Neural cell (in vitro differentiated cells): ENCODE measurements around the gene COIL. TPM values are rescaled to one million over a fixed set of nuclear protein-coding genes. Genes with fewer than 3 reads are reported as not detected.

Experiments used
- H2AFZ ChIP-seq: fragments of 200-600, 300-800 bp; sonication (generic), shearing (Covaris generic); 2 replicates; pipeline ENCODE4 v1.6.0; 2014; ENCODE audit warnings: low read depth, mild to moderate bottlenecking, antibody characterized with exemption, low read length, moderate library complexity
- H3F3A ChIP-seq: fragments of 200-600 bp; shearing (Covaris generic); 2 replicates; pipeline ENCODE4 v1.6.1; 2016; ENCODE audit warnings: mild to moderate bottlenecking, moderate library complexity, mixed read lengths, antibody characterized with exemption, low read length; ENCODE audit not compliant: insufficient read depth, poor library complexity, severe bottlenecking
- H3K27ac ChIP-seq: fragments of 200-600, 300-800 bp; sonication (generic), shearing (Covaris generic); 2 replicates; pipeline ENCODE4 v1.5.1; 2014; ENCODE audit warnings: mild to moderate bottlenecking, low read length, moderate library complexity
- H3K27me3 ChIP-seq: fragments of 300-800, 200-600 bp; sonication (generic), shearing (Covaris generic); 2 replicates; pipeline ENCODE4 v1.6.0; 2014; ENCODE audit warnings: mild to moderate bottlenecking, low read depth, low read length, moderate library complexity; ENCODE audit not compliant: insufficient read depth
- H3K36me3 ChIP-seq: fragments of 300-800, 200-600 bp; sonication (generic), shearing (Covaris generic); 2 replicates; pipeline ENCODE4 v1.5.1; 2014; ENCODE audit warnings: mild to moderate bottlenecking, antibody characterized with exemption, low read length, moderate library complexity; ENCODE audit not compliant: insufficient read depth
- H3K4me2 ChIP-seq: fragments of 300-800, 200-600 bp; sonication (generic), shearing (Covaris generic); 2 replicates; pipeline ENCODE4 v1.6.0; 2014; ENCODE audit warnings: mild to moderate bottlenecking, low read length
- H3K4me3 ChIP-seq: fragments of 300-800, 200-600 bp; sonication (generic), shearing (Covaris generic); 2 replicates; pipeline ENCODE4 v1.5.1; 2014; ENCODE audit warnings: mild to moderate bottlenecking, low read length, moderate library complexity
- H3K79me2 ChIP-seq: fragments of 200-600 bp; shearing (Covaris generic); replicated peaks from 2 replicates; pipeline ENCODE4 v1.6.0; 2014; ENCODE audit warnings: mild to moderate bottlenecking, low read length, moderate library complexity; ENCODE audit not compliant: insufficient read depth
- H3K9ac ChIP-seq: fragments of 300-800, 200-600 bp; sonication (generic), shearing (Covaris generic); 2 replicates; pipeline ENCODE4 v1.6.1; 2016; ENCODE audit warnings: mild to moderate bottlenecking, low read length, mixed read lengths
- H3K9me2 ChIP-seq: fragments of 200-600 bp; shearing (Covaris generic); 2 replicates; pipeline ENCODE4 v1.6.1; 2016; ENCODE audit warnings: mild to moderate bottlenecking, low read length, mixed read lengths; ENCODE audit not compliant: insufficient read depth
- H3K9me3 ChIP-seq: fragments of 200-600, 300-800 bp; sonication (generic), shearing (Covaris generic); 2 replicates; pipeline ENCODE4 v1.6.1; 2016; ENCODE audit warnings: mild to moderate bottlenecking, mixed run types, low read length, moderate library complexity, mixed read lengths
- H4K20me1 ChIP-seq: fragments of 200-600 bp; shearing (Covaris generic); 2 replicates; pipeline ENCODE4 v1.6.1; 2016; ENCODE audit warnings: mild to moderate bottlenecking, mixed run types; ENCODE audit not compliant: insufficient read depth
- EP300 ChIP-seq: fragments of 450-650 bp; conservative IDR thresholded peaks from 2 replicates; pipeline ENCODE4 v1.6.1; 2014; ENCODE audit warnings: antibody characterized with exemption, mild to moderate bottlenecking, moderate library complexity; ENCODE audit not compliant: poor library complexity, severe bottlenecking
- EZH2 ChIP-seq: fragments of 200-600, 300-800 bp; shearing (Covaris generic), sonication (generic); IDR thresholded peaks from 2 replicates; pipeline ENCODE4 v1.6.1; 2014; ENCODE audit warnings: antibody characterized with exemption, low read length, borderline replicate concordance, mild to moderate bottlenecking; ENCODE audit not compliant: insufficient read depth, poor library complexity, severe bottlenecking
- MXI1 ChIP-seq: fragments of 450-650 bp; conservative IDR thresholded peaks from 2 replicates; pipeline ENCODE4 v1.6.1; 2014; ENCODE audit warnings: antibody characterized with exemption, mild to moderate bottlenecking; ENCODE audit not compliant: poor library complexity, severe bottlenecking
- POLR2AphosphoS5 ChIP-seq: IDR thresholded peaks from 2 replicates; pipeline ENCODE4 v1.6.1; 2012
- RAD21 ChIP-seq: fragments of 450-650 bp; conservative IDR thresholded peaks from 2 replicates; pipeline ENCODE4 v1.6.1; 2014; ENCODE audit warnings: antibody characterized with exemption, mild to moderate bottlenecking, moderate library complexity
- SMC3 ChIP-seq: fragments of 450-650 bp; conservative IDR thresholded peaks from 2 replicates; pipeline ENCODE4 v1.6.1; 2014; ENCODE audit warnings: antibody characterized with exemption, mild to moderate bottlenecking, moderate library complexity; ENCODE audit not compliant: poor library complexity
- TAF1 ChIP-seq: IDR thresholded peaks from 2 replicates; pipeline ENCODE4 v1.6.1; 2012; ENCODE audit warnings: low read depth
- polyA plus RNA-seq: library from polyadenylated mRNA; depleted of rRNA; stranded (reverse); fragments of >200 nt; gene quantifications from 2 replicates; pipeline ENCODE4 v1.2.3, GENCODE V29; 2014
- TF ChIP-seq, protein P1 (sequence below): IDR thresholded peaks from 2 replicates; pipeline ENCODE4 v1.6.1; 2012; ENCODE audit warnings: borderline replicate concordance
- TF ChIP-seq, protein P2 (sequence below): fragments of 450-650 bp; IDR thresholded peaks from 2 replicates; pipeline ENCODE4 v1.5.1; 2014; ENCODE audit warnings: antibody characterized with exemption, mild to moderate bottlenecking, moderate library complexity; ENCODE audit not compliant: poor library complexity, severe bottlenecking

The COIL gene
- polyA plus RNA-seq, 1 donor from 2014 or later, result 39.1 TPM

DNA sequence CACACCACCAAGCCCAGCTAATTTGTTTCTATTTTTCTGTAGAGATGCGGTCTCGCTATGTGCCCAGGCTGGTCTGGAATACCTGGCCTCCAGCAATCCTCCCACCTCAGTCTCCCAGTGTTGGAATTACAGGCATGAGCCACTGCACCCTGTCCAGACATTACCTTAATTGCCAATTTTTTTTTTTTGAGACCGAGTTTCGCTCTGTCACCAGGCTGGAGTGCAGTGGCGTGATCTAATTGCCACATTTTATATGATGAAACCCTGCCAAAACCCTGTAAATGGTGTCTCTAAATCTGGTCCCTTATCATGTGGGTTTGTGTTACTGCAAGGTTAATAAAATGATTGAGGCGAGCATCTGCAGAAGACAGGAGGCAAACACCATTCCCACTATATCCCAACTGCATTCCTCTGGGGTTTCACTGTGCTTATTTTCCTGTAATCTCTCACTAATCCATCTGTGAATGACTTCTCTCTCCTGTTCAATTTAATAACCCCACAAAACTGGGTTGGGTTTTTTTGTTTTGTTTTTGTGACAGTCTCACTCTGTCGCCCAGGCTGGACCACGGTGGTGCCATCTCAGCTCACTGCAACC lies 27.6 kb downstream of the COIL start:
- Histone ChIP-seq H3K4me3 (no peak overlapping the region), H3K9ac (no peak overlapping the region), H3K27me3 (no peaks in the 10 kb centered on the region), H3K4me2 (no peak overlapping the region), H3K79me2 (no peaks in the 10 kb centered on the region), H3F3A (no peaks in the 10 kb centered on the region), H2AFZ (no peak overlapping the region), H3K36me3 (peaks cover 26% of the 10 kb centered on the region), H3K9me3 (no peaks in the 10 kb centered on the region), H3K27ac (no peak overlapping the region), H3K9me2 (no peaks in the 10 kb centered on the region), H4K20me1 (no peaks in the 10 kb centered on the region)
- no peak for TF ChIP-seq SMC3
- TF ChIP-seq, protein P1, sequence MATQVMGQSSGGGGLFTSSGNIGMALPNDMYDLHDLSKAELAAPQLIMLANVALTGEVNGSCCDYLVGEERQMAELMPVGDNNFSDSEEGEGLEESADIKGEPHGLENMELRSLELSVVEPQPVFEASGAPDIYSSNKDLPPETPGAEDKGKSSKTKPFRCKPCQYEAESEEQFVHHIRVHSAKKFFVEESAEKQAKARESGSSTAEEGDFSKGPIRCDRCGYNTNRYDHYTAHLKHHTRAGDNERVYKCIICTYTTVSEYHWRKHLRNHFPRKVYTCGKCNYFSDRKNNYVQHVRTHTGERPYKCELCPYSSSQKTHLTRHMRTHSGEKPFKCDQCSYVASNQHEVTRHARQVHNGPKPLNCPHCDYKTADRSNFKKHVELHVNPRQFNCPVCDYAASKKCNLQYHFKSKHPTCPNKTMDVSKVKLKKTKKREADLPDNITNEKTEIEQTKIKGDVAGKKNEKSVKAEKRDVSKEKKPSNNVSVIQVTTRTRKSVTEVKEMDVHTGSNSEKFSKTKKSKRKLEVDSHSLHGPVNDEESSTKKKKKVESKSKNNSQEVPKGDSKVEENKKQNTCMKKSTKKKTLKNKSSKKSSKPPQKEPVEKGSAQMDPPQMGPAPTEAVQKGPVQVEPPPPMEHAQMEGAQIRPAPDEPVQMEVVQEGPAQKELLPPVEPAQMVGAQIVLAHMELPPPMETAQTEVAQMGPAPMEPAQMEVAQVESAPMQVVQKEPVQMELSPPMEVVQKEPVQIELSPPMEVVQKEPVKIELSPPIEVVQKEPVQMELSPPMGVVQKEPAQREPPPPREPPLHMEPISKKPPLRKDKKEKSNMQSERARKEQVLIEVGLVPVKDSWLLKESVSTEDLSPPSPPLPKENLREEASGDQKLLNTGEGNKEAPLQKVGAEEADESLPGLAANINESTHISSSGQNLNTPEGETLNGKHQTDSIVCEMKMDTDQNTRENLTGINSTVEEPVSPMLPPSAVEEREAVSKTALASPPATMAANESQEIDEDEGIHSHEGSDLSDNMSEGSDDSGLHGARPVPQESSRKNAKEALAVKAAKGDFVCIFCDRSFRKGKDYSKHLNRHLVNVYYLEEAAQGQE, result no peak
- no peak for TF ChIP-seq RAD21
- TF ChIP-seq TAF1, result no peak

DNA sequence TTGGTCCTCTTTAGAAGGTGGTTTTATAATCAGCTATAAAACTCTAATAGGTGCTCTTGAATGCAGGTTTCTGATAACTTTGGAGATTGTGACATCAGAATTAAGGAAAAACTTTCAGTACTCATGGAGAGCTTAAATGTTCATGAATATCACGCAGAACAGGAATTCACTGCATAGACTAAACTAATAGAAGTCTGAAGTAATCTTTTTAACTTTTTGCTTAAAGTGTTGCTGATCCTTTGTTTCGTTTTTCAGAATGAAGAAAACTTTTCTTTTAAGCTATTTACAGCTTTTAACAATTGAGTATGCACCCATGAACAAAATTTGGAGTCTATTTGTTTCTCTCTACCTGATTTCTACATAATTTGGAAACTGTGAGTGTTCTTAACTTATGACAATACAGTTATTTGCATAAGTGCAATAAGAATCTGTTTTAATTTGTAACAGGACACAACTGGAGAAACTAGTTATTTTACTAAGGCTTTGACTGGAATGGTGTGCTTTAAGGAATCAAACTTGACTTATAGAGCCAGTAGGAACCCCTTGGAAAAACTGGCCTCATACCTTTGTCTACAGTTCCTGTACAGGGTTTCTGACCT lies 30.0 kb downstream of the COIL start:
- no peak overlapping the region for H3K4me2 ChIP-seq
- no peak overlapping the region for H3K27ac ChIP-seq
- no peaks in the 10 kb centered on the region for H4K20me1 ChIP-seq
- H2AFZ ChIP-seq, result no peak overlapping the region
- H3K9ac ChIP-seq, result no peak overlapping the region
- TF ChIP-seq EP300 (no peak), EZH2 (no peak), POLR2AphosphoS5 (no peak), SMC3 (no peak), MXI1 (no peak), RAD21 (no peak), TAF1 (no peak)
- TF ChIP-seq, protein P2, sequence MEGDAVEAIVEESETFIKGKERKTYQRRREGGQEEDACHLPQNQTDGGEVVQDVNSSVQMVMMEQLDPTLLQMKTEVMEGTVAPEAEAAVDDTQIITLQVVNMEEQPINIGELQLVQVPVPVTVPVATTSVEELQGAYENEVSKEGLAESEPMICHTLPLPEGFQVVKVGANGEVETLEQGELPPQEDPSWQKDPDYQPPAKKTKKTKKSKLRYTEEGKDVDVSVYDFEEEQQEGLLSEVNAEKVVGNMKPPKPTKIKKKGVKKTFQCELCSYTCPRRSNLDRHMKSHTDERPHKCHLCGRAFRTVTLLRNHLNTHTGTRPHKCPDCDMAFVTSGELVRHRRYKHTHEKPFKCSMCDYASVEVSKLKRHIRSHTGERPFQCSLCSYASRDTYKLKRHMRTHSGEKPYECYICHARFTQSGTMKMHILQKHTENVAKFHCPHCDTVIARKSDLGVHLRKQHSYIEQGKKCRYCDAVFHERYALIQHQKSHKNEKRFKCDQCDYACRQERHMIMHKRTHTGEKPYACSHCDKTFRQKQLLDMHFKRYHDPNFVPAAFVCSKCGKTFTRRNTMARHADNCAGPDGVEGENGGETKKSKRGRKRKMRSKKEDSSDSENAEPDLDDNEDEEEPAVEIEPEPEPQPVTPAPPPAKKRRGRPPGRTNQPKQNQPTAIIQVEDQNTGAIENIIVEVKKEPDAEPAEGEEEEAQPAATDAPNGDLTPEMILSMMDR, result no peak
- TF ChIP-seq, protein P1, result no peak
- H3K9me2 ChIP-seq, result no peaks in the 10 kb centered on the region
- H3K36me3 ChIP-seq, result peaks cover 16% of the 10 kb centered on the region
- no peaks in the 10 kb centered on the region for H3K9me3 ChIP-seq
- H3F3A ChIP-seq, result no peaks in the 10 kb centered on the region
- no peaks in the 10 kb centered on the region for H3K79me2 ChIP-seq
- H3K27me3 ChIP-seq, result no peaks in the 10 kb centered on the region
- H3K4me3 ChIP-seq, result no peak overlapping the region
